ENCODE measurements around the gene GABRA1.

The GABRA1 gene

DNA sequence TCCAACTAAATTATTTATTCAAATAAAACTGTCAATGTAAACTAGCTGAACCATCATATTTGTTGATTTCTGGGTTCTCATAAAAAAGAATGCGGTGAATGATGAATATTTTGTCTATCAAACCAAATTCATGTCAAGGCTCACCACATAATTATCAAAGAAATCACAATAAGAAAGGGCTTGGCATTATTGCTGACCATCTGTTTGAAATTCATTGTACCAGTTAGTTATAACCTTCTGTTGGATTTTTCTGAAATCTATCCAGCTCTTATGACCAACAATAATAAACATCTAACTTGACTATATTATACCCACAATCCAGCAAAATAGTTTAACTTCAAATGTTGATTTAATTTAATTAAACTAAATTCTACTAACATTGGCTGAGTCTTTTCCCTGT is 53.1 kb downstream of the GABRA1 start:
- TF ChIP-seq POLR2A (IDR thresholded peaks at IDR 0.05; ENCODE audit: low read length): no peak
- no peak for TF ChIP-seq GATA1 (IDR thresholded peaks at IDR 0.05; ENCODE audit: low read depth, low read length)
- DNase-seq: no peak

DNA sequence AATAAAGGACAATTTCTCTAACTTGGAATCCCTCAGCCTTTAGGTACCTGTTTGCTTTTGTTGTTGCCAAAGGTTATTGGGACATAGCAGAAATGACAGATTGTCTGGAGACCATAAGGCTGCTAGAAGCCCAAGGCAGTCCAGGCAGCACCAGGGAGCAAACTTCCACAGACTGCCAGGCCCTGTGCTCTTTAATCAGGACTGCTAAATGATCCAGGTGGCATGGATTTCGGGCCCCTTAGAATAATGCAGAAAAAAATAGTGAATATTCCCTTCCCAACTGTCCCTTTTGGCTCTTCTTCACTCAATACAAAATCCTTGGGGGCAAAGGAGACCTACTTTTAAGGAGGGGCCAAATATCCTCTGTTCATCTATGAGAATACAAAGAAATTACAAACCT is 73.9 kb downstream of the GABRA1 start:
- DNase-seq: no peak
- TF ChIP-seq GATA1 (IDR thresholded peaks at IDR 0.05; ENCODE audit: low read depth, low read length) (no peak), POLR2A (IDR thresholded peaks at IDR 0.05; ENCODE audit: low read length) (no peak)

DNA sequence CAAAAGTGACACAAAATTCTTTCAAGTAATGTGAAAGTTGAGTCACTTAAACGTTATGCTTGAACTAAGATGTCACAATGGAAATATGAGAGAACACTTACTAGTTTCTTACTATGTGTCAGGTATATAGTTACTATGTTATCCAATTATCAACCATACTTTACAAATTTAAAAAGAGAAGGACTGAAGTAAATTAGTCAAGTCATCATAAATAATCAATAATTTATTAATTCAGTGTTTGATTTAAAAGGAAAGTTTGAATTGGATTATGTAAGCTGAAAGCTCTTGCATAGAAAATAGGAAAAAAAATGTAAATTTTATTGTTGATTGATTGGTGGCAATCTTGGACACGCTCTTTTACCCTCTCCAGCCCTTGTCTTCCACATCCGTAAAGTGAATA is 76.3 kb downstream of the GABRA1 start:
- DNase-seq: no peak
- TF ChIP-seq GATA1 (IDR thresholded peaks at IDR 0.05; ENCODE audit: low read depth, low read length): no peak
- TF ChIP-seq POLR2A (IDR thresholded peaks at IDR 0.05; ENCODE audit: low read length): no peak

DNA sequence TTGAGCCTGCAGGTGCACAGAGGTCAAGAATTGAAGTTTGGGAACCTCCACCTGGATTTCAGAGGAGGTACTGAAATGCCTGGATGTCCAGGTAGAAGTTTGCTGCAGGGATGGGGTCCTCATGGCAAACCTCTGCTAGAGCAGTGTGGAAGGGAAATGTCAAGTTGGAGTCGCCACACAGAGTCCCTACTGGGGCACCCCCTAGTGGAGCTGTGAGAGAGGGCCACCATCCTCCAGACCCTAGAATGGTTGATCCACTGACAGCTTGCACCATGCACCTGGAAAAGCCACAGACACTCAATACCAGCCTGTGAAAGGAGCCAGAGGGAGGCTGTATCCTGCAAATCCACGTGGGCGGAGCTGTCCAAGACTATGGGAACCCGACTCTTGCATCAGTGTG is 78.0 kb downstream of the GABRA1 start:
- DNase-seq: no peak
- TF ChIP-seq GATA1 (IDR thresholded peaks at IDR 0.05; ENCODE audit: low read depth, low read length) (no peak), POLR2A (IDR thresholded peaks at IDR 0.05; ENCODE audit: low read length) (no peak)

DNA sequence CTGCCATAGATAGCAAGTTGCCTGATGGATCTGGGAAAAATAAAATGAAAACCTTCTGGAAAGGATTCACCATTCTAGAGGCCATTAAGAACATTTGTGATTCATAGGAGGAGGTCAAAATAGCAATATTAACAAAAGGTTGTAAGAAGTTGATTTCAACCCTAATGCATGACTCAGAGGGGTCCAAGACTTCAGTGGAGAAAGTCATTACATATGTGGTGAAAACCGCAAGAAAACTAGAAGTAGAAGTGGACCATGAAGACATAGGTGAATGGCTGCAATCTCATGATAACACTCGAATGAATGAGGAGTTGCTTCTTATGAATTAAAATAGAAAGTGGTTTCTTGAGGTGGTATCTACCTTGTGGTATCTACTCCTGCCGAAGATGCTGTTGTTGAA is 86.6 kb downstream of the GABRA1 start:
- TF ChIP-seq GATA1 (IDR thresholded peaks at IDR 0.05; ENCODE audit: low read depth, low read length): no peak
- TF ChIP-seq POLR2A (IDR thresholded peaks at IDR 0.05; ENCODE audit: low read length): no peak
- no peak for DNase-seq

DNA sequence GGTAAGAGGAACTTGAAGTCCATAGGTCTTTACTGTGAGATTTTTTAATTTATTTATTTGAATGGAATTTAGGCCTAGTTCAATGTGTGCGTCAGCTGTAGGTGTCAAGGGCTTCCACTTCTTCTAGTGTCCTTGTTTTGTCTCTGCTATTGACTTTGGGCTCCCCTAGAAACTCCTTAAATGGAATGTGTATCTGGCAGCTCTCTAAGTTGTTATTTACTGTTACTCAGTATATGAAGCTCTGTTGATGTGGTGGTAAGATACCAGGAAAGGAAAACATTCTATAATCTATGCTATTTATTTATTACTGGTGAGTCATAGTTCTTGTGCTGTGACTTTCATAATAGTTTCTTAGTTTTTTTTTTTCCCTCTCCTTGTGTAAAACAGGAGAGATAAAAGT is 97.1 kb downstream of the GABRA1 start:
- DNase-seq: no peak
- TF ChIP-seq GATA1 (IDR thresholded peaks at IDR 0.05; ENCODE audit: low read depth, low read length) (no peak), POLR2A (IDR thresholded peaks at IDR 0.05; ENCODE audit: low read length) (no peak)

DNA sequence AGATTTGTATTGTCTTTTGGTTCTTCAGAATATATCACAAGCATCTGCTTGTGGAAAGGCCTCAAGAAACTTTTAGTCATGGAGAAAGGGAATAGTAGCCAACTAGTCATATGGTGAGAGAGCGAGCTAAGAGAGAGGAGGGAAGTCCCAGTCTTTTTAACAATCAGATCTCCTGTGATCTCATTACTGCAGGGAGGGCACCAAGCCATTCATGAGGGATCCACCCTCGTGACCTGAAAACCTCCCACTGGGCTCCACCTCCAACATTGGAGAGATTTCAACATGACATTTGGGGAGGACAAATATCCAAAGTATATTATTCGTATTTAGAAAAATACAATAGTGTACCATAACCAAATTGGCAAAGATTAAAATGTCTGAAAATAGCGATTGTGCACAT is 99.0 kb downstream of the GABRA1 start:
- DNase-seq: no peak
- TF ChIP-seq GATA1 (IDR thresholded peaks at IDR 0.05; ENCODE audit: low read depth, low read length) (no peak), POLR2A (IDR thresholded peaks at IDR 0.05; ENCODE audit: low read length) (no peak)
